Stimulated activated CD4-positive, alpha-beta T cell treated with anti-CD3 and anti-CD28 coated beads, Interleukin-12 subunit alpha, Interleukin-12 subunit beta, amount 100 ng/mL, for 48 hours (primary cell): Measurements from ENCODE around the gene MCCC1.
"Not testable (repeated sequence)": the region's sequence is repeated elsewhere in the genome, so short reads cannot be mapped to it uniquely, and the experiment has no call there.

Experiments
- DNase-seq, 3 donors: peaks; one replicate each; pipeline ENCODE4 v3.0.0-alpha.2; 2020; ENCODE audit warnings: low read depth in 2 of 3, low spot score in 1 of 3

The MCCC1 gene

GRCh38 chr3:183046883-183047282 lies 52.4 kb downstream of the MCCC1 start:
- no peak for DNase-seq

- DNase-seq = no peak
These were observed 54.6 kb downstream of the MCCC1 start for GRCh38 chr3:183044547-183045229.

DNA sequence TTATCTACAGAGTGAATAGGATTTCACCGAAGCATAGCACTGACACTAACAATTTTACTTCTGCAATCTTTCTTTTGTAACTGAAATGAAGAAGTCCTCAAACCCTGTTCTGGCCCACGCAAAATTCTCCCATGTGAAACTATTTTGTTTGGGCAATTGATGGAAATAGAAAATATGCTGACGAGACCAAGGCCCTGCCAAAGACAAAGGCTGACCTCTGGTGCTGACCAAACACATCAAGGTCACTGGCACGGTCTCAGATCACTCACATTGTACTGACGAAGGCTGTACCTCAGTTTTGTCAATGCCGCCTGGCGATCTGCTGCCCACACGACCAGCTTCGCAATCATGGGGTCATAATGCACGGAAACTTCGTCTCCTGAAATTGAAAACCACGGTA lies 60.5 kb downstream of the MCCC1 start:
- no peak for DNase-seq

- DNase-seq = no peak
These were observed 61.1 kb downstream of the MCCC1 start for GRCh38 chr3:183038221-183038620.

GRCh38 chr3:183033746-183034145 lies 65.5 kb downstream of the MCCC1 start:
- DNase-seq = no peak

GRCh38 chr3:183032880-183033555 lies 66.3 kb downstream of the MCCC1 start:
- DNase-seq = no peak

DNA sequence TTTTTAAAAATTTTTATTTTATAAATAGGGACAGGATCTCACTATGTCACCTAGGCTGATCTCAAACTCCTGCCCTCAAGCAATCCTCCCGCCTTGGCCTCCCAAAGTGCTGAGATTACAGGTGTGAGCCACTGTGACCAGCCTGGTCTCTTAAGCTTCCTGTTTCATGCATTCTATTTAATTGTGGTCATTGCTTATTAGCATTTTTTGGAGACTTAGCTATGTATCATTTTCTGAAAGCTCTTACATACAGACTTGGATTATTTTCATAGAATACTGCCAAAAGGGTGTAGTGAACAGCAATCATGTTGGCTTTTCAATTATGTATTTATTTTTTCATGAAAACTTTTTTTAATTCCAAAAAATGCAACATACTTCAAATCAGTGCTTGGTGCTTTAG lies 67.5 kb downstream of the MCCC1 start:
- no peak for DNase-seq

- no peak for DNase-seq
These were observed 70.9 kb downstream of the MCCC1 start for GRCh38 chr3:183028416-183028815.

DNA sequence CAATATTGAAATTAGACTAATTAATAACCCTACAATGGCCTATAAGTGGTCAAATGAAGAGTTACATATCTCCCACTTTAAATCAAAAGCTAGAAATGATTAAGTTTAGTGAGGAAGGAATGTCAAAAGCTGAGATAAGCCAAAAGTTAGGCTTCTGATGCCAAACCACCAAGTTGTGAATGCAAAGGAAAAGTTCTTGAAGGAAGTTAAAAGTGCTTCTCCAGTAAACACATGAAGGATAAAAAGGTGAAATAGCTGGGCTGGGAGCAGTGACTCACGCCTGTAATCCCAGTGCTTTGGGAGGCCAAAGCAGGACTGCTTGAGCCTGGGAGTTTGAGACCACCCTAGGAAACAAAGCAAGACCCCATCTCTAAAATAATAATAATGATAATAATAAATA lies 72.0 kb downstream of the MCCC1 start:
- no peak for DNase-seq

GRCh38 chr3:183022936-183023516 lies 76.3 kb downstream of the MCCC1 start:
- no peak for DNase-seq

DNA sequence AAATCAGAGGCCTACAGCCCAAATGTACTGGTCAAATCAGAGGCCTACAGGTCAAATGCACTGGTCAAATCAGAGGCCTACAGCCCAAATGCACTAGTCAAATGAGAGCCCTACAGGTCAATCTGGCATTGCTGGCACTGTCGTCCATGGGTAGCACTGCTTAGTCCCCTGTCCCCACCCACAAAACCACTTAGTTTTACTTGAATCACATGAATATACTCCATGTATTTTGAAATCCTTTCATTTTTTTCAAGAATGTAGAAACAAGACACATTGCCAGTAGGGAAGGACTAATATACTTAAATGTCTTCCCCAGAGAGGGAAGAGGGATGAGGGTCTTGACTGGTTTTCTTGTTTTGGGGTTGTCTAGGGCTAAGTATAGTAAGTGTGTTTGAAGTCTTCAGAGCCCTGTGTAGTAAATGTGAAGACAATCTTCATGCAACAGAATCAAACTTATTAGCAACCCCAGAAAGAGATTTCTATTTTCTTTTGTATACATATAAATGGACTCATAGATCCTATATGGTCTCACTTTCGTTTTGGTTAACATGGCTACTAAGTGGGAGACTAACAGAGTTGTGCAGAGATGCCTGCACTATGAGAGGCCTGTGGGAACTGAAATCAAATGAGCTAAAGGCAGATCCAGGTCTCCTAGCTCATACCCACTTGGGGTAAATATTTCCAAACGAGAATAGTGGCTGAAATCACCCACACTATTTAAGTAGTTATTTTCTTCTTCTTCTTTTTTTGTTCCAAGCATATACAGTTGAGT lies 80.7 kb downstream of the MCCC1 start:
- no peak for DNase-seq

DNA sequence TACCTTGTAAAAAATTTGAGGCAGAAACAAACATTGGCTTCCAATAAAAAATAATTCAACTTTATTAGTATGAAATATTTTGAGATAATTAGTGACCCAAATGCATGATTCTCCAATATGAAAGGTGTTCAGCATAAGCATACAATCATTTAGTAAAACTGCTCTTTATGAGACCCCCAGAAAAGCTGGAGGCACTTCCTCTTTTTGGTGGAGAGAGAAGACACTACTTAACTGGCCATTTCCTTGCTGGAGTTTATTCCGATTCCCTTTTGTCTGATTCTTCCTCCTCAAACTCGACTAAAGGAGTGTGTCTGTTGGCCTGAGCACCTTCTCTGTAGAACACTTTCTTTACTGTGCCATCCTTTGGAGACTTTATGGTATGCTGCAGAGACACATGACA lies 84.1 kb downstream of the MCCC1 start:
- no peak for DNase-seq

- DNase-seq = no peak
These were observed 85.4 kb downstream of the MCCC1 start for GRCh38 chr3:183013856-183014255.

DNA sequence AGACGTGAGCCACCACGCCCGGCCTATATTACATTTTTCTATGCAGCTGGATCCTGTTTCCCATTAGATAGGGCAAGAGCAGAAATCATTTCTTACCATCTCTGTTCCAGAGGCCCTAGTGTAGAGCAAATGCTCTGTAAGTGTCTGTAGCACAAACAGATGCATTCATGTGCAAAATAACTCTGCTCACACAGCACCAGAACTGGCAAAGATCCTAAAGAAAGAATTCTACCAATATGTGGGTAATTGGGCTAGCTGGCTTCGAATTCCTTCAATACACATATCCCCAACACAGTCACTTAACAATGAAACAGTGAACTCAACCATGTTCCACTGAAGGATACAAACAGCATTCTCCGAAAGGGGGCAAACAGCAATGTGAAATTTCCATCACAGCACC lies 86.2 kb downstream of the MCCC1 start:
- no peak for DNase-seq

DNA sequence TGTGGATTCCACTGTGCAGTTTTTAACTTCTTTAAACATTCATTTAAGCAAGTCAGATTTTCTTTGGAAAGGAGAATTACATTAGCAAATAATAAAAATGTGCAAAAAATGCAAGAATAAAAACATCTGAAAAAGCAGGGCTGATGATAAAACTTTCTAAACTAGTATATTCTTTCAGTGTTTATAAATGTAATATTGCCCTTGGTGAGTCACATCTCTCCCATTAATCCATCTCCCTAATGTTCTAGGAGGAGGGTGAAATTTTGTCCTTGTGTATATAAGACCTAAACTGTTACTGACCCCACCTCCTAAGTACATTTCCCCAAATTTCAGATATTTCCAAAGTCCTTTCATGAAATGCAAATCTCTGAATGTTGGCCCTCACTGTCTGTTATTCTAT lies 90.5 kb downstream of the MCCC1 start:
- DNase-seq = no peak

DNA sequence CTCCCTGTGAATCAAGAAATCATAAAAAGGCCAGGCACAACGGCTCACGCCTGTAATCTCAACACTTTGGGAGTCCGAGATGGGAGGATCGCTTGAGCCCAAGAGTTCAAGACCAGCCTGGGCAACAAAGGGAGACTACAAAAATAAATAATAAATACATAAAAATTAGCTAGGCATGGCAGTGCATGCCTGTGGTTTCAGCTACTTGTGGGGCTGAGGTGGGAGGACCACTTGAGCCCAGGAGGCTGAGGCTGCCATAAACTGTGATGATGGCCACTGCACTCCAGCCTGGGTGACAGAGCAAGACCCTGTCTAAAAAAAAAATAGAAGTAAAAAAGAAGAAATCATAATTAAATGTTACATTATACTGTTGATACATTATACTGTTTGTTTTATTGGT lies 91.0 kb downstream of the MCCC1 start:
- DNase-seq = no peak

GRCh38 chr3:183006396-183007002 lies 92.8 kb downstream of the MCCC1 start:
- no peak for DNase-seq

DNA sequence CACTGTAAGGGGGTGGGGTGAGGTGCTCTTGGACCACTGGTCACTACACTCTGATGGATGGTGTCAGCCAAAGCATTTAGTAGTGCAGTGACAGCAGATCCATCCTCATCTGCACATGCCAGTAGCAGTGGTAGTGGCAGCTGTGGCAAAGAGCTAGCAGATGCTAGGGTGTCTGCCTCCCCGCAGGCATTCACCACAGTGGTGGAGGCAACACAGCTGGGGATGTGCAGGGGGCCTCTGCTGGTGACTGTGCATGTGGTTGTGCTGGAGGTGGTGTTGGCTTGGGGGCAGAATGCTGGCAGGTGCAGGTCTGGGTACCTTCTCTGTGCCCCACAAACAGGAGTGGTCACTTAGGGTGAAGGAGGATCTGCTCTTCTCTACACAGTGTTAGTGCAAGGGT lies 99.5 kb downstream of the MCCC1 start:
- DNase-seq = no peak

- not testable (repeated sequence) for DNase-seq
These were observed 105.7 kb downstream of the MCCC1 start for GRCh38 chr3:182993486-182994201.

DNA sequence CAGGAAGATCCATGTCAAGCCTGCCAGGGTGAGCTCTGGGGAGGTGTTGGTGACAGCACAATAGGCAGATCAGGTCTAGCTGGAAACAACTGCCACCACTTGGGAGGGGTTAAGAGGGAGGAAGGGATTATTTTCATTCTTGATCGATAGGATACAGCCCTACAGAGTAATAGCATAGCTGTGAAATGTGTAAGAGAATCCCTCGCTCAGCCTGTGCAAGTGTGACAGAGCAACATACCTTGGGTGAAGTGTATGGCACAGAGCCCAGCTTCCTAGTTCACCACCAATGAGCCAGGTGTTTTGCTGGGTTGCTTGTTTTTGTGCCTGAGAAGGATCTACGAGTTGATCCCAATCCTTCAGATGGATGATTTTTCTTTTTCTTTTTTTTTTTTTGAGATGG lies 109.7 kb downstream of the MCCC1 start:
- DNase-seq = no peak

- no peak for DNase-seq
These were observed 113.3 kb downstream of the MCCC1 start for GRCh38 chr3:182986021-182986420.
